Measurements from ENCODE around the gene TMOD3. TPM values are rescaled to one million over a fixed set of nuclear protein-coding genes. Genes with fewer than 3 reads are reported as not detected.
"Not testable (repeated sequence)": the region's sequence is repeated elsewhere in the genome, so short reads cannot be mapped to it uniquely, and the experiment has no call there.

TMOD3 gene
- total RNA-seq, 1 donor from 2014 or later, result 66.0 TPM

GRCh38 chr15:51878446-51879386, 49.3 kb downstream of the TMOD3 start:
- Mint-ChIP-seq H3K27ac (peak overlapping the region; percentile 51), H3K27me3 (ENCODE audit: low read depth) (no peaks in the 10 kb centered on the region), H3K9me3 (no peaks in the 10 kb centered on the region), H3K36me3 (ENCODE audit: low read depth) (peaks cover 35% of the 10 kb centered on the region), H3K4me3 (ENCODE audit: low read depth) (no peak overlapping the region), H3K4me1 (ENCODE audit: low read depth) (peaks cover 11% of the 10 kb centered on the region)
- intact Hi-C loops (cut with micrococcal nuclease), result no loop called here
- no peak for DNase-seq (ENCODE audit: low spot score)

- H3K4me1 Mint-ChIP-seq (ENCODE audit: low read depth), result peaks cover 14% of the 10 kb centered on the region
- no peaks in the 10 kb centered on the region for H3K27me3 Mint-ChIP-seq (ENCODE audit: low read depth)
- DNase-seq (ENCODE audit: low spot score), result no peak
- H3K36me3 Mint-ChIP-seq (ENCODE audit: low read depth), result peaks cover 43% of the 10 kb centered on the region
- no peak overlapping the region for H3K27ac Mint-ChIP-seq
- no peak overlapping the region for H3K4me3 Mint-ChIP-seq (ENCODE audit: low read depth)
- intact Hi-C loops (cut with micrococcal nuclease), result no loop called here
- H3K9me3 Mint-ChIP-seq, result no peaks in the 10 kb centered on the region
Measured at GRCh38 chr15:51879555-51879954, 50.1 kb downstream of the TMOD3 start.

- DNase-seq (ENCODE audit: low spot score), result no peak
- no peak overlapping the region for H3K4me3 Mint-ChIP-seq (ENCODE audit: low read depth)
- H3K9me3 Mint-ChIP-seq, result no peaks in the 10 kb centered on the region
- peaks cover 15% of the 10 kb centered on the region for H3K4me1 Mint-ChIP-seq (ENCODE audit: low read depth)
- no peak overlapping the region for H3K27ac Mint-ChIP-seq
- H3K36me3 Mint-ChIP-seq (ENCODE audit: low read depth), result peaks cover 46% of the 10 kb centered on the region
- no peaks in the 10 kb centered on the region for H3K27me3 Mint-ChIP-seq (ENCODE audit: low read depth)
- intact Hi-C loops (cut with micrococcal nuclease), result no loop called here
Measured at GRCh38 chr15:51883271-51883837, 53.9 kb downstream of the TMOD3 start.

GRCh38 chr15:51884041-51884440, 54.6 kb downstream of the TMOD3 start:
- Mint-ChIP-seq H3K36me3 (ENCODE audit: low read depth) (peaks cover 49% of the 10 kb centered on the region), H3K4me1 (ENCODE audit: low read depth) (peaks cover 12% of the 10 kb centered on the region), H3K27me3 (ENCODE audit: low read depth) (no peaks in the 10 kb centered on the region), H3K27ac (no peak overlapping the region), H3K4me3 (ENCODE audit: low read depth) (no peak overlapping the region), H3K9me3 (no peaks in the 10 kb centered on the region)
- no peak for DNase-seq (ENCODE audit: low spot score)
- intact Hi-C loops (cut with micrococcal nuclease), result no loop called here

- intact Hi-C loops (cut with micrococcal nuclease), result no loop called here
- Mint-ChIP-seq H3K27me3 (ENCODE audit: low read depth) (no peaks in the 10 kb centered on the region), H3K9me3 (no peaks in the 10 kb centered on the region), H3K4me3 (ENCODE audit: low read depth) (no peak overlapping the region), H3K27ac (no peak overlapping the region), H3K4me1 (ENCODE audit: low read depth) (peaks cover 8% of the 10 kb centered on the region), H3K36me3 (ENCODE audit: low read depth) (peaks cover 46% of the 10 kb centered on the region)
- no peak for DNase-seq (ENCODE audit: low spot score)
Measured at GRCh38 chr15:51884517-51885236, 55.2 kb downstream of the TMOD3 start.

GRCh38 chr15:51885758-51886157, 56.3 kb downstream of the TMOD3 start:
- H3K27me3 Mint-ChIP-seq (ENCODE audit: low read depth); H3K27ac Mint-ChIP-seq; H3K4me3 Mint-ChIP-seq (ENCODE audit: low read depth); intact Hi-C loops (cut with micrococcal nuclease); H3K9me3 Mint-ChIP-seq; H3K4me1 Mint-ChIP-seq (ENCODE audit: low read depth); DNase-seq (ENCODE audit: low spot score): not testable (repeated sequence)
- peaks cover 43% of the 10 kb centered on the region for H3K36me3 Mint-ChIP-seq (ENCODE audit: low read depth)

GRCh38 chr15:51887887-51888592, 58.6 kb downstream of the TMOD3 start:
- Mint-ChIP-seq H3K9me3 (no peaks in the 10 kb centered on the region), H3K4me3 (ENCODE audit: low read depth) (no peak overlapping the region), H3K36me3 (ENCODE audit: low read depth) (peaks cover 53% of the 10 kb centered on the region), H3K4me1 (ENCODE audit: low read depth) (peaks cover 6% of the 10 kb centered on the region), H3K27ac (no peak overlapping the region), H3K27me3 (ENCODE audit: low read depth) (no peaks in the 10 kb centered on the region)
- intact Hi-C loops (cut with micrococcal nuclease), result loop anchor here (1.0 kb wide), 1 partner anchor 339 kb away; no protein-coding TSS in a partner anchor
- DNase-seq (ENCODE audit: low spot score), result no peak

GRCh38 chr15:51888593-51889195, 59.2 kb downstream of the TMOD3 start:
- H3K4me1 Mint-ChIP-seq (ENCODE audit: low read depth), result peaks cover 6% of the 10 kb centered on the region
- no peak overlapping the region for H3K4me3 Mint-ChIP-seq (ENCODE audit: low read depth)
- H3K36me3 Mint-ChIP-seq (ENCODE audit: low read depth), result peaks cover 53% of the 10 kb centered on the region
- H3K27me3 Mint-ChIP-seq (ENCODE audit: low read depth), result no peaks in the 10 kb centered on the region
- intact Hi-C loops (cut with micrococcal nuclease), result loop anchor here (1.0 kb wide), 1 partner anchor 339 kb away; no protein-coding TSS in a partner anchor
- no peak for DNase-seq (ENCODE audit: low spot score)
- H3K27ac Mint-ChIP-seq, result no peak overlapping the region
- H3K9me3 Mint-ChIP-seq, result no peaks in the 10 kb centered on the region

- H3K36me3 Mint-ChIP-seq (ENCODE audit: low read depth), result peaks cover 51% of the 10 kb centered on the region
- intact Hi-C loops (cut with micrococcal nuclease), result no loop called here
- no peak for DNase-seq (ENCODE audit: low spot score)
- H3K9me3 Mint-ChIP-seq, result no peaks in the 10 kb centered on the region
- H3K27me3 Mint-ChIP-seq (ENCODE audit: low read depth), result no peaks in the 10 kb centered on the region
- no peak overlapping the region for H3K4me3 Mint-ChIP-seq (ENCODE audit: low read depth)
- no peak overlapping the region for H3K27ac Mint-ChIP-seq
- H3K4me1 Mint-ChIP-seq (ENCODE audit: low read depth), result peaks cover 4% of the 10 kb centered on the region
Measured at GRCh38 chr15:51889486-51889885, 60.0 kb downstream of the TMOD3 start.

- intact Hi-C loops (cut with micrococcal nuclease), result no loop called here
- Mint-ChIP-seq H3K27ac (no peak overlapping the region), H3K27me3 (ENCODE audit: low read depth) (no peaks in the 10 kb centered on the region), H3K4me3 (ENCODE audit: low read depth) (no peak overlapping the region), H3K4me1 (ENCODE audit: low read depth) (peaks cover 5% of the 10 kb centered on the region), H3K9me3 (no peaks in the 10 kb centered on the region), H3K36me3 (ENCODE audit: low read depth) (peaks cover 63% of the 10 kb centered on the region)
- no peak for DNase-seq (ENCODE audit: low spot score)
Measured at GRCh38 chr15:51904421-51904820, 75.0 kb downstream of the TMOD3 start.

- Mint-ChIP-seq H3K4me3 (ENCODE audit: low read depth) (no peak overlapping the region), H3K27me3 (ENCODE audit: low read depth) (no peaks in the 10 kb centered on the region), H3K36me3 (ENCODE audit: low read depth) (peaks cover 62% of the 10 kb centered on the region), H3K9me3 (no peaks in the 10 kb centered on the region), H3K4me1 (ENCODE audit: low read depth) (peaks cover 5% of the 10 kb centered on the region), H3K27ac (no peak overlapping the region)
- DNase-seq (ENCODE audit: low spot score), result no peak
- intact Hi-C loops (cut with micrococcal nuclease), result no loop called here
Measured at GRCh38 chr15:51904931-51905330, 75.5 kb downstream of the TMOD3 start.
